Raji (cell line): ENCODE measurements around the gene GSK3B.
A peak's percentile ranks its signal among the peaks of the same experiment; 100 is the strongest.

Source experiments
- POLR2A ChIP-seq: IDR thresholded peaks from 2 replicates; pipeline ENCODE4 v1.6.1; 2011; ENCODE audit warnings: low read depth, low read length, control low read depth; ENCODE audit not compliant: insufficient read depth

The GSK3B gene

DNA sequence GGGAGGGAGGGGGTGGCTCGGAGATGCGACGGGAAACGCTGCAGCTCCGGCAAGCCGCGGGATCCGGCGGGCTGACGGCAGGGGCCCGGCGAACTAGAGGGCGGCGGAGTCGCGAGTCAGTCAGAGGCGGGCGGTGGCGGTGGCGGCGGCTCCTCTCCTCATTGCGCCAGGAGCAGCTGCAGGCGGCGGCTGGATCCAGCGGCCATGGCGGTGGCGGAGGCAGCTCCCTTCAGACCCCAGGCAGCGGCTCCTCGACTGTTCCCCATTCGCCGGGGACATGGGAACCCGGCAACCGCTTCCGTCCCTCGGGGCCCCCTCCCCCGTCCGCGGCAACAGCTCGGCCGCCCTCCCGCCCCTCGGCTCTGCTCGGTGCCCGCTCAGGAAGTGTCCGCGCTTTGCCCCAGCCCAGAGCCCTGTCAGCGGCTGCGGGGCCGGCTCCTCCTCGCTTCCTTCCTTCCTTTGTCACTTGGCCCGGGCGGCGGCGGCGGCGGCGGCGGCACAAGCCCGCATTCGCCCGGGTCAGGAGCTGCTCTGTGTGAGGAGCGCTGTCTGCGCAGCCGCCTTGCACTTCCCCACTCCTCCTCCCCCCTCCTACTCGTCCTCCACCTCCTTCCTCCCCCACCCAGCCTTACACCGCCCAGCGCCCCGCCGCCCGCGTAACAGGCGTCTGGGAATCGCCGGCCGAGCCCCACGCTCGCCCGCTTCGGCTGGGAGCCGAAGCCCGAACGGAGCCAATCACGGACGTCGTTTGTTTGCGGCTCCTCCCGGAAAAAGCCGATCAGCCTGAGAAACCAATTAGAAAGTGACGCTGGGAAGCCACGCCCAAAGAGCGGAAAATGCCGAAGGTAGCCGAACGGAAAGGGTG lies at the start of gene GSK3B:
GSK3B (minus strand) TSS at position 537 of the 865 bp plus-strand sequence. CDS start 1,013 bp downstream, outside the sequence.
- peak; percentile 67 for TF ChIP-seq POLR2A

DNA sequence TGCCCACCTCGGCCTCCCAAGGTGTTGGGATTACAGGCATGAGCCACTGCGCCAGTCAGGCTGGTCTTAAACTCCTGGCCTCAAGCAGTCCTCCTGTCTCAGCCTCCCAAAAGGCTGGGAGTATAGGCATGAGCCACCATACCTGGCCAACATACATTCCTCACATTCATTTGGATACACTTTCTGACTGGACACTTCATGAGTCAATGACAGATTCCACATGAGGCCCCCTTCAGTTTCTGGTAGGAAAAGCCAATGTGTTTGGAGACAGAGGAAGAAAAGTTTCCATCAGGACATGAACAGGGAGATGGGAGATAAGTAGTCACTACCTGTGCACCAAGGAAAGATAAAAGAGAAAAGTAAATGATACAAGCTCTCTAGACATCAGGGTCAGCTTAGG lies 49.4 kb upstream of the GSK3B start:
- no peak for TF ChIP-seq POLR2A

DNA sequence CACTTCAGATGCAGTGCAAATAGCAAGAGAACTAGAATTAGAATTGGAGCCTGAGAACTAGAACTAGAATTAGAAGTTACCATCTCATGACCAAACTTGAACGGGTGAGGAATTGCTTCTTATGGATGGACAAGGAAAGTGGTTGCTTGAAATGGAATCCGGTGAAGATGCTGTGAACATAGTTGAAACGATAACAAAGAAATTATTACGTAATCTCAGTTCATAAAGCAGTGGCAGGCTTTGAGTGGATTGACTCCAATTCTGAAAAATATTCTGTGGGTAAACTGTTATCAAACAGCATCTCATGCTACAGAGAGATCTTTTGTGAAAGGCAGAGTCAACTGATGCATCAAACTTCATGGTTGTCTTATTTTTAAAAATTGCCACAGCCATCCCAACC lies 48.0 kb upstream of the GSK3B start:
- no peak for TF ChIP-seq POLR2A

DNA sequence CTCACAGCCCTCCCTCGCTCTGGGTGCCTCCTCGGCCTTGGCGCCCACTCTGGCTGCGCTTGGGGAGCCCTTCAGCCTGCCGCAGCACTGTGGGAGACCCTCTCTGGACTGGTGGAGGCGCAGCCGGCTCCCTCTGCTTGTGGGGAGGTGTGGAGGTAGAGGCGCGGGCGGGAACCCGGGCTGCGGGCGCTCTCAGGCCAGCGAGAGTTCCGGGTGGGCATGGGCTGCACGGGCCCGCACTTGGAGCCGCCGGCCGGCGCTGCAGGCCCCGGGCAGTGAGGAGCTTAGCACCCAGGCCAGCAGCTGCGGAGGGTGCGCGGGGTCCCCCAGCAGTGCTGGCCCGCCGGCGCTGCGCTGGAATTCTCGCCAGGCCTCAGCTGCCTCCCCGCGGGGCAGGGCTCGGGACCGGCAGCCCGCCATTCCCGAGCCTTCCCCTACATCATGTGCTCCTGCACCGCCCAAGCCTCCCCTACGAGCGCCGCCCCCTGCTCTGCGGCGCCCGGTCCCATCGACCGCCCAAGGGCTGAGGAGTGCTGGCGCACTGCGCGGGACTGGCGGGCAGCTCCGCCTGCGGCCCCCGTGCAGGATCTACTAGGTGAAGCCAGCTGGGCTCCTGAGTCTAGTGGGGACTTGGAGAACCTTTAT lies 46.0 kb upstream of the GSK3B start:
- TF ChIP-seq POLR2A, result no peak

DNA sequence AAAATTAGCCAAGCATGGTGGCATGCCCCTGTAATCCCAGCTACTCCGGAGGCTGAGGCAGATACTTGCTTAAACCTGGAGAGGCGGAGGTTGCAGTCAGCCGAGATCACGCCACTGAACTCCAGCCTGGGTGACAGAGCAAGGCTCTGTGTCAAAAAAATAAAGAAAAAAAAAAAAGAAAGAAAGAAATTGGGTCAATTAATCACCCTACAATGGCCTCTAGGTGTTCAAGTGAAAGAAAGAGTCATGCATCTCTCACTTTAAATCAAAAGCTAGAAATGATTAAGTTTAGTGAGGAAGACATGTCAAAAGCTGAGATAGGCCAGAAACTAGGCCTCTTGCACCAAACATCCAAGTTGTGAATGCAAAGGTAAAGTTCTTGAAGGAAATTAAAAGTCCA lies 44.9 kb upstream of the GSK3B start:
- TF ChIP-seq POLR2A, result no peak

DNA sequence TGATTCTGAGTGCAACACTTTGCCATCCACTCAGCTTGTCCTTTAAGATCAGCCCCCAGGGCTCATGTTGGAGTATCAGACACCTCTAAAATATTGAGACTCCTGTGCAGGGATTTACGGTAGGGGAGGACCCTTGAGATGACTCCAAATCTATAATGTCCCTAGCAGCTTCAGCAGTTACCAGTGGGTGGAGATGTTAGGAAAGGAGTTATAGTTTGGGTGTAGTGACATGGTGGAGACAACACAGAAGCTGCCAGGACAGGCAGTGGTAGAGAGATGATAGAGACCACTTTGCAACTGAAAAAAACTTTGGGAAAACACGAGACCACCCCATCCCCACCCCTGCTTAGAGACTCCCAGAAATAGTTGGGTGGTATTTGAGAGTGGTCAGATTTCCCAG lies 43.3 kb upstream of the GSK3B start:
- no peak for TF ChIP-seq POLR2A

DNA sequence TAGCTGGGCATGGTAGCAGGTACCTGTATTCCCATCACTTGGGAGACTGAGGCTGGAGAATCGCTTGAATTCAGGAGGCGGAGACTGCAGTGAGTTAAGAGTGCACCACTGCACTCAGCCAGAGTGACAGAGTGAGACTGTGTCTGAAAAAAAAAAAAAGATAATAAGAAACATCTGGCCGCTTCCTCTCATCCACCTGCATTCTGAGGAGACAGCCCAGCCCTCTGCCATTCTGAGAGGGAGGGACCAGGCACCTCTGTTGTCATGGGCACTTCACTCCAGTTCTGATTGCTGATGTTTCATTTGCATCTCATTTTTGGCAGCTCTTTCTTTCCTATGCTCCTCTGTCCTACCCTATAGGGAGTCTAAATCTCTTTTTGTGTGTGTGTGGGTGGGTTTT lies 36.4 kb upstream of the GSK3B start:
- no peak for TF ChIP-seq POLR2A

DNA sequence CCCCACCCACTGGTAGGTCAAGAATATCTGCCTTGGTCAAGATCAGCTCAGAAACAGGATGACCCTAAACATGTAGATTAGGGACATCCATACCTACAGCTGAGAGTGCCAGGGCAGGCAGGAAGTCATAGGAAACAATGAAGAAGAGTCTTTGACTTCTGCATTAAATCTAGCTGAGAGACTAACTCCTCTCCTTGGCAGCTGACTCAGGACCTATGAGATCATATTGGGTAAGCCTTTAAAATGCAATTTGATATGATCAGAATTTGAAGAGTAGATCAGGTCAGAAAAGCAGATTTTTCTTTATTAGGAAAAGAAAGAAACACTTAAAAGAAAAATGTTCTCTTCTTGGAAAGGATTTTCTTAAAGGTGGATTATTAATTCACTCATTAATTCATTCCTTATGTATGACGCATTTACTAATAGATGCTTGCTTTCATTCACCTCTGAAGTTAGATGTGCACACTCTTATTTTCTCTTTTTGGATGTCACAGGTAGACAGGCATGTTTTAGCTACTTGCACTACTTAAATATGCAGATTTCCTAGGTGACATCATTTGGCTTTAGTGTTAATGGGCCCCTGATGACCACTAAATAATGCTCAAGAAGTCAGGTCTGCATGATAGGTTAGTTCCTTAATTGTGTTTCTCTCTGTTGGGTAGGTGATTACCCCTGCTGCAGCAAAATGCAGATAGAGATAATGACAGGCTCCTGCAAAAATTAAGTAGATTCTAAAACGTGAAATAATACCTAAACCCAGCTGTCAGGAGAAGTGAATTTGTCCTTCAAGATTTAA lies 35.7 kb upstream of the GSK3B start:
- TF ChIP-seq POLR2A, result no peak

DNA sequence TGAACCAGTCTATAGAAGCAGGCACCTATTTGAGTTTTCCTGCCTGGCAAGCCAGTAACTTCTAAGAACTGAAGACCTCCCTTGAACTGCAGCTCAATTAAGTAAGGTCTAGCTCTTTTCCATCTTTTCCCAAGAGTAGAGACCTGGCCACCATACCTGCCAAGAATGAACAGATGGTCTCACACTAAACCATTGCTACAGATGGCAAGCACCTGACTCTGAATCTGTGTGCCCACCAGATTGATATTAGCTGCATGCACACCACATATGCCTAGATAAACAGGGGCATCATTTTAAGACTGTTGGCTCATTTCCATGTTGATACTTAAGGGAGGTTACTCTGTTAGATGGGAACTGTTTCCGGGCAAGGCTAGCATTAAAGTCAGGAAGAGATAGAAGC lies 34.8 kb upstream of the GSK3B start:
- no peak for TF ChIP-seq POLR2A

DNA sequence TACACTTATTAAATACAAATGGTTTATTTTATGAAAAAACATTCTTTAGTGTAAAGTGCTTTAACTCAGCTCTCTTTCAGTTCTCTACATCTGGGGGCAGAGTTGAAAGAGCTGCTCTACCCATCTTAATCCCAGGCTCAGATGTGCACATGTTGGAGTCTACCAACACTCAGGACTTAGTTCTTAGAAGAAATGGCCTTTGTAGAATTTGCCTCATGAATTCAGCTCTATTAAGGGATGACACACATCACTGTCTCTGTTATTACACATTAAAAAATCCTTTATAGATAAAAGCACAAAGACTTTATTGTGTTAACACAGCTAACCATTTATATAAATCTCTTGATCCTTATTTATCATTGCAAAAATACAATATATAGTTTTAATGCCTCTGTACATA lies 31.7 kb upstream of the GSK3B start:
- no peak for TF ChIP-seq POLR2A

DNA sequence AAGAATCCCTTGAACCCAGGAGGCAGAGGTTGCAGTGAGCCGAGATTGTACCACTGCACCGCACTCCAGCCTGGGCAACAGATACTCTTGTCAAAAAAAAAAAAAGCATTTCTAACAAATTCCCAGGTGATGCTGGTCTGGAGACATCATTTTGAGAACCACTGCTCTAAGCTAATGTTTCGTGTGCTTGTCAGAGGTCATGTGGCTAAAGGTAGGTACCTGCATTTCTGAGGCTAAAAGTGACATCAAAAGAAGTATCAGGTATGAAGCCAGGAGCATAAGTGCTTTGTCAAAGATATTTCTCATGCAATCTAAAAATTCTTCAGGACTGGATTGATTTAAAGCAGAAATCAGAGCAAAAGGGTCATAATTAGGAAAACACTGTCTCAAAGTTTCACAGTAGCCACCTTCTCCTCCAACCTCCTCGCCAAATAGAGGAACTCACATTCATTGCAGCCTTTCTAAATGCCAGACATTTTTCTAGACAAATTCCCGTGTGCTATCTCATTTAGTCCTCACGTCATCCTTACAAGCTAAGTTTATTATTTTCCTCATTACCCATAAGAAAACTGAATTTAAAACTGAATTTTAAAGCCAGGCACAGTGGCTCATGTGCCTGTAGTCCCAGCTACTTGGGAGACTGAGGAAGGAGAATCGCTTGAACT lies 25.7 kb upstream of the GSK3B start:
- no peak for TF ChIP-seq POLR2A

DNA sequence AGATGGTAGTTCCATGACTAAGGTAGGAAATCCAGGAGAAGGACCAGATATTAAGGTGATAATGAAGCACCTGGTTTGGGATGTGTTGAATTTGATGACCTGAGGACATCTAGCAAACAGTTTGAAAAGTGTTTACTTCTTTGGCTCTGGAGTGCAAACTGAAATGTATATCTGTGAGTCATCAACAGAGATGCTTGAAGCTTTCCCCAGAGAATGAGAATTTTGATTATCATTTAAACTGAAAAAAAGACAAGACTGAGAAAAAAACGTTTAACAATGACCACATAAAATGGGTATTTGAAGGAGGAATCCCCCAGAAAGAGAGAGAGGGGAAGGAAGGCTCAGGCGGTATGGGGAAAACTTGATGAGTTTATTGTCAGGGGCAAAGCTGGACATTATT lies 20.7 kb upstream of the GSK3B start:
- TF ChIP-seq POLR2A, result no peak

DNA sequence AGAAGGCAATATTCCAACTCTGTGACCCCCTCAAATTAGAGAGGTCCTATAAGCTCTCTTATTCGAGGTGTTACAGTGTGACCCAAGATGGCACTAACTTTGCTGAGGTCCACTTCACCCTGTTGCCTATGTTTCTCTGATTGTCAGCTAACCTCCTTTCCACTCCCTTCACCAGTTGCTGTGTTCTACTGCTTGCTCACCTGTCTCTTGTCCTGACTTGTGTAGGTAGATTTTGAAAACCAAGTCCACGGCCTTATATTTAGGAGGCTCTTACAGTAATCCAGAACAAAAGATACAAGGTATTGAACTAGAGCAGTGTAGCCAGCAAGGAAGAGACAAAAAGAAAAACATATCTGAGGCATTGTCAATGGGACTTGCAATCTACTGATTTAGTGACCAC lies 20.1 kb upstream of the GSK3B start:
- no peak for TF ChIP-seq POLR2A

DNA sequence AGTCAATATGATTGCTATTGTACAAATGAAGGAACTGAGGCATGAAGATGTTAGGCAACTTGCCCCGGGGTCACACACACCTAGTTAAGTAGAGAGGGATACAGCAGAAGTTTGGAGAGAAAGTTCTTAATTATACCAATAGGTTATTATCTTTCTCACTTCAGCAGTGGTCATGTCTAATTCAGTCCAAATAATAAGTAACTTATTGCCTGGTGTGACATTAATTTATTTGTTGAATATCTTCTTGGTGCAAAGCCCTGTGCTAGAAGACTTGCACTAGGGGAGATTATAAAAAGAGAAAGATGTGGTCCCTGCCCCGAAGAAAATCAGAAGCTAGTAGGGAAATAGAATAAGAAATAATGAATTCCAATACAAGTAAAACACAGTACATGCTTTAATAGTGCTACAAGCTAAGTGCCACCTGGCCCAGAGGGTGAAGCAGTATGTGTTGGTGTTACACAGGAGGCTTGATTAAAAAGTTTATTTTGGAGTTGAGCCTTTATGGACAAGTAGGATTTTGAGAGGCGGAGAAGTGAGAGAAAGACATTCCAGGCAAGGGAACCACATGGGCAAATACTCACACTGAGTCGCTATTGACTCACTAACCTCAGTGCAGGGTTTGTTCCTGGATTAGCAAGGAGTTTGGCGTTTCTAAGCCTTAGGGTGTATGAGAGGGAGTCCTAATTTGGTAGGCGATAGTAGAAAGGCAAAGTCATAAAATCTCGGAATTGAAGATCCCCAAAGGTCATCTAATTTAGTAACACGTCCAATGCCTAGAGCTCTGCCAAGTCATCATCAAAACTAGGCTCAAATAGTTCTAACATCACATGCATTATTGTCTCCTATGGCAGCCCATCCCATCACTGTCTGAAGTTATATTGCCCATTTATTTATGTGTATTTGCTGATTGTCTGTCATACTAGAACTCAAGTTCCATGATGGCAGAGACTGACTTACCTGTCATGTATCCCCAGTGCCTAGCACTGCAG lies 19.2 kb upstream of the GSK3B start:
- TF ChIP-seq POLR2A, result no peak
